ENCODE results near the gene PLA2G15.

DNA sequence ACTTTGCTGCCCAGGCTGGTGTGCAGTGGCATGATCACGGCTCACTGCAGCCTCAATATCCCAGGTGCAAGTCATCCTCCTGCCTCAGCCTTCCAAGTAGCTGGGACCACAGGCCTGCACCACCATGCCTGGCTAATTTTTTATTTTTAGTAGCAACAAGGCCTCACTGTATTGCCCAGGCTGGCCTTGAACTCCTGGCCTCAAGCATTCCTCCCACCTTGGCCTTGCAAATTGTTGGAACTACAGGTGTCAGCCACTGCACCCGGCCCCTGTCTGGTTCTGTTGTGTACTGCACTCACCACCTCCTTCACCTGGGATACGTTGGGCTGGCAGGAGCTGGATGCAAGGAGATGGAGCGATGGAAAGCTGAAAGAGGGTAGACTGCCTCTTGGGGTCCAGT lies 8.5 kb downstream of the PLA2G15 start:
- TF ChIP-seq, protein P1, sequence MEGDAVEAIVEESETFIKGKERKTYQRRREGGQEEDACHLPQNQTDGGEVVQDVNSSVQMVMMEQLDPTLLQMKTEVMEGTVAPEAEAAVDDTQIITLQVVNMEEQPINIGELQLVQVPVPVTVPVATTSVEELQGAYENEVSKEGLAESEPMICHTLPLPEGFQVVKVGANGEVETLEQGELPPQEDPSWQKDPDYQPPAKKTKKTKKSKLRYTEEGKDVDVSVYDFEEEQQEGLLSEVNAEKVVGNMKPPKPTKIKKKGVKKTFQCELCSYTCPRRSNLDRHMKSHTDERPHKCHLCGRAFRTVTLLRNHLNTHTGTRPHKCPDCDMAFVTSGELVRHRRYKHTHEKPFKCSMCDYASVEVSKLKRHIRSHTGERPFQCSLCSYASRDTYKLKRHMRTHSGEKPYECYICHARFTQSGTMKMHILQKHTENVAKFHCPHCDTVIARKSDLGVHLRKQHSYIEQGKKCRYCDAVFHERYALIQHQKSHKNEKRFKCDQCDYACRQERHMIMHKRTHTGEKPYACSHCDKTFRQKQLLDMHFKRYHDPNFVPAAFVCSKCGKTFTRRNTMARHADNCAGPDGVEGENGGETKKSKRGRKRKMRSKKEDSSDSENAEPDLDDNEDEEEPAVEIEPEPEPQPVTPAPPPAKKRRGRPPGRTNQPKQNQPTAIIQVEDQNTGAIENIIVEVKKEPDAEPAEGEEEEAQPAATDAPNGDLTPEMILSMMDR (IDR thresholded peaks at IDR 0.05; ENCODE audit: insufficient read depth, low read length), result no peak
- TF ChIP-seq, protein P2, sequence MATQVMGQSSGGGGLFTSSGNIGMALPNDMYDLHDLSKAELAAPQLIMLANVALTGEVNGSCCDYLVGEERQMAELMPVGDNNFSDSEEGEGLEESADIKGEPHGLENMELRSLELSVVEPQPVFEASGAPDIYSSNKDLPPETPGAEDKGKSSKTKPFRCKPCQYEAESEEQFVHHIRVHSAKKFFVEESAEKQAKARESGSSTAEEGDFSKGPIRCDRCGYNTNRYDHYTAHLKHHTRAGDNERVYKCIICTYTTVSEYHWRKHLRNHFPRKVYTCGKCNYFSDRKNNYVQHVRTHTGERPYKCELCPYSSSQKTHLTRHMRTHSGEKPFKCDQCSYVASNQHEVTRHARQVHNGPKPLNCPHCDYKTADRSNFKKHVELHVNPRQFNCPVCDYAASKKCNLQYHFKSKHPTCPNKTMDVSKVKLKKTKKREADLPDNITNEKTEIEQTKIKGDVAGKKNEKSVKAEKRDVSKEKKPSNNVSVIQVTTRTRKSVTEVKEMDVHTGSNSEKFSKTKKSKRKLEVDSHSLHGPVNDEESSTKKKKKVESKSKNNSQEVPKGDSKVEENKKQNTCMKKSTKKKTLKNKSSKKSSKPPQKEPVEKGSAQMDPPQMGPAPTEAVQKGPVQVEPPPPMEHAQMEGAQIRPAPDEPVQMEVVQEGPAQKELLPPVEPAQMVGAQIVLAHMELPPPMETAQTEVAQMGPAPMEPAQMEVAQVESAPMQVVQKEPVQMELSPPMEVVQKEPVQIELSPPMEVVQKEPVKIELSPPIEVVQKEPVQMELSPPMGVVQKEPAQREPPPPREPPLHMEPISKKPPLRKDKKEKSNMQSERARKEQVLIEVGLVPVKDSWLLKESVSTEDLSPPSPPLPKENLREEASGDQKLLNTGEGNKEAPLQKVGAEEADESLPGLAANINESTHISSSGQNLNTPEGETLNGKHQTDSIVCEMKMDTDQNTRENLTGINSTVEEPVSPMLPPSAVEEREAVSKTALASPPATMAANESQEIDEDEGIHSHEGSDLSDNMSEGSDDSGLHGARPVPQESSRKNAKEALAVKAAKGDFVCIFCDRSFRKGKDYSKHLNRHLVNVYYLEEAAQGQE (IDR thresholded peaks at IDR 0.05; ENCODE audit: insufficient replicate concordance, low read depth), result no peak
